SH-SY5Y (cell line): ENCODE data around the gene CCR5AS.

Experiments used
- GATA2 ChIP-seq: IDR thresholded peaks from 2 replicates; pipeline ENCODE4 v1.6.1; 2011; ENCODE audit warnings: mild to moderate bottlenecking, low read depth, low read length
- GATA3 ChIP-seq: IDR thresholded peaks from 2 replicates; pipeline ENCODE4 v1.6.1; 2011; ENCODE audit warnings: low read depth, mild to moderate bottlenecking, low read length, moderate library complexity

Gene CCR5AS

GRCh38 chr3:46398186-46398955 lies 8.5 kb downstream of the CCR5AS start:
- no peak for TF ChIP-seq GATA2
- TF ChIP-seq GATA3 = no peak

DNA sequence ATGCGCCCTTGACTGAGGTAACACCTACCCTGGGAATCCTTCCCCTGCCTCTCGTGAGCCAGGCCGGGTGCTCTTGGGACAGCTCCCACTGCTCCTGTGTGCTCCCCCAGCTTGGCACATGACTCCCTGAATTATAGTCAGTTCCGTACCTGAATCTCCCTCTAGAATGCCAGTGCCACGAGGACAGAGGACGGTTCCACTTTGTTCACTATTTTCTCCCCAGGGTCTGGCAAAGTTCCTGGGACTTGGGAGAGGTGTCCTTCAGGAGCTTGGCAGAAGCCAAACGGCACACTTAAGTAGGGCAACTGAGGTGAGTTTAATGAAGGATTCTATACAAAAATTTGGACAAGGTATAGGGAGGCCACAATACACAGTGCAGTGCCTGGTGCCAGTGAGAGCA lies 9.8 kb downstream of the CCR5AS start:
- TF ChIP-seq GATA2 (no peak), GATA3 (no peak)

- TF ChIP-seq GATA2 (no peak), GATA3 (no peak)
Measured at GRCh38 chr3:46395766-46396530, 10.9 kb downstream of the CCR5AS start.

DNA sequence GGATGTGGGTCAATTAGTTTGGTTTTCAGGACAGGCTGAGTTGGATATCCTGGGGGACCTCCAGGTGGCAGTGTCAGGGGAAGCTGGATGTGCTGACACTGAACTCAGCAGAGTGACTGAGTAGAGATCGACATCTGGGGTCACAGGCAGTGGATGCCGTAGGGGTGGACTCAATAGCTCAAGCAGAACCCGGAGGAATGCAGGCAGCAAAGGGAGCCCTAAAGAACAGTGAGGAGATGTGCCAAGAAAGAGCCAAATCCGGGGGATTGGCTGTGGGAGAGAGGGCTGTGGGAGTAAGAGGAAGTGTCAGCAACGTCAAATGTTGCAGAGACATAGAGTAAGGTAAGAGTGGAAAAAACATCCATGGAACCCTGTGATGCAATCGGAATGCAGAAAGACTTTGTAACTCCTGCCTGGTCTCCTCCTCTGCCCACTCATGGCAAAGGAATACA lies 11.6 kb downstream of the CCR5AS start:
- TF ChIP-seq GATA3 (no peak), GATA2 (no peak)

DNA sequence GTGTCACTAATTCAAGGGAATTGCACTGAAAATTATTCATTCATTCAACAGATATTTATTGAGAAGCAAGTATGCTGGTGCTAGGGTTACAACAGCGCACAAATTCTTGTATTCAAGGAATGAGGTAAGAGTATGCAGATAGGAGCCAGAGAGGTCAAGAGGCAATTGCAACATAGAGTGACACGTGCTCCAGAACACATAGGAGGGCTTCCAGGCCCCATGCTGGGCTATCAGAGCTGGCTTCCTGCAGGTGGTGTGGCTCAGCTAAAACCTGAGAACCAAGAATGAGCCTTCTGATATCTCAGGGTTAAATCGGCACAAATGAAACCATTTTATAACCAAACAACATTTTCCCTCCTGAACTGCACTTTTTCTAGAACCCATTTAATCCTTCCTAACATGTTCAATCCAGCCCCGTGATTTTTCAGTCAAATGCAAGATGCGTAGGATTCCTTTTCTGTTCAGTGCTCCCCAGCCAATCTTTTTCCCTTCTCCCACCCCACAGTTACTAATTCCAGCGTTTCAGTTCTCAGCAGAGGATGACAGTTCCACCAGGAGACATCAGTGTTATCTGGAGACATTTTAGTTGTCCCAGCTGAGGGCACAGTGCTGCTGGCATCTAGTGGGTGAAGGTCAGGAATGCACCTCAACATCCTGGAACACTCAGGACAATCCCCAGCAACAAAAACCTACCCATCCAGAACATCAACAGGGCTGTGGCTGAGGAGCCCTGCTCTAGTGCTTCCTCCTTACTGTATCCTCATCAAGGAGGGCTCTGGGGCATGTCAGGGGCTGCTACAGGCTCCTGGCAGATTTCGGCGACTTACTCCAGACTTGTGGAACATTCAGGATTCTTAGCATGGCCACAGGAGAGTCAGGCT lies 13.1 kb downstream of the CCR5AS start:
- no peak for TF ChIP-seq GATA2
- TF ChIP-seq GATA3 = no peak

DNA sequence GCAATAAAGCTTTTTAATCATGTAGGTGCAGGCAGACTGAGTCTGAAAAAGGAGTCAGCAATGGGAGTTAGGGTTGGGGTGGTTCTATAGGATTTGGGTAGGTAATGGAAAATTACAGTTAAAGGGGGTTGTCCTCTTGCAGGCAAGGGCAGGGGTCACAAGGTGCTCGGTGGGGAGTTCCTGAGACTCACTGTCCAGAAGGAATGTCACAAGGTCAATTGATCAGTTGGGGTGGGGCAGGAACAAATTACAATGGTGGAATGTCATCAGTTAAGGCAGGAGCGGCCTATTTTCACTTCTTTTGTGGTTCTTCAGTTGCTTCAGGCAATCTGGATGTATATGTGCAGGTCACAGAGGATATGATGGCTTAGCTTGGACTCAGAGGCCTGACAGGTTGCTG lies 13.9 kb downstream of the CCR5AS start:
- TF ChIP-seq GATA2 = no peak

GRCh38 chr3:46389306-46389705 lies 17.6 kb downstream of the CCR5AS start:
- no peak for TF ChIP-seq GATA2
- no peak for TF ChIP-seq GATA3

DNA sequence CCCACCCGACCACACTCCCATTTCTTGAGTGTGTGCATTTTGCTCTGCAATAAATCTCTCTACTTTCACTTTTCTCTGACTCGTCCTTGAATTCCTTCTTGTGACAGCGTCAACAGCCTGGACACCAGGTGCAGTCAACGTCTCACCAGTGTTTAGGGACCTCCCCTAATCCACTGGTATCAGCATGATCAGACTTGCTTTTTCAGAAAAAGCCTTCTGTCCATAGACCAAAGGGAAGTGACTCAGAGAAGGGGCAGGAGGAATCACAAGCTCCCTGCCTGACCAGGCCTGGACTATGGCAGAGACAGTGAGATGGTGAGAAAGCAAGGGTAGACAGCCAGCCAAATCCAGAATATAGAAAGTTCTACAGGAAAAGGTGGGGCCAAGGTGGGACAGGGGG lies 20.7 kb downstream of the CCR5AS start:
- TF ChIP-seq GATA2 (no peak), GATA3 (no peak)

DNA sequence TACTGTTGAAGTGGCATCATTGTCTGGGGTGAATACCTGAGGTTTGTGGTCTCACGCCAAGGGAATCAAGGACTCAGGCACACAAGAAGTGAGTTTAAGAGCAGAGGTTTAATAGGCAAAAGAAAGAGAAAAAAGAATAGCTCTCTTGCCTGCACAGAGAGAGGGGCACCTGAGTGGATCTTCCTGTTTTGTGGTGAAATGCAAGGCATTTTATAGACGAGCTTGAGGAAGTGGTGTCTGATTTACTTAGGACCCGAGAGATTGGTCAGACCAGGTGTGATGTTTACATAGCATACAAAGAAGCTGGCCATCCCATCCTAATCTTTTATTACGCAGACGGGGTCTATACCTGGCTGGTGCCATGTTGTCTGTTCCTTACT lies 22.9 kb downstream of the CCR5AS start:
- TF ChIP-seq GATA2 = no peak

- TF ChIP-seq GATA2 (no peak), GATA3 (no peak)
Measured at GRCh38 chr3:46383211-46383950, 23.5 kb downstream of the CCR5AS start.

- TF ChIP-seq GATA2 (no peak), GATA3 (no peak)
Measured at GRCh38 chr3:46381625-46382024, 25.2 kb downstream of the CCR5AS start.

DNA sequence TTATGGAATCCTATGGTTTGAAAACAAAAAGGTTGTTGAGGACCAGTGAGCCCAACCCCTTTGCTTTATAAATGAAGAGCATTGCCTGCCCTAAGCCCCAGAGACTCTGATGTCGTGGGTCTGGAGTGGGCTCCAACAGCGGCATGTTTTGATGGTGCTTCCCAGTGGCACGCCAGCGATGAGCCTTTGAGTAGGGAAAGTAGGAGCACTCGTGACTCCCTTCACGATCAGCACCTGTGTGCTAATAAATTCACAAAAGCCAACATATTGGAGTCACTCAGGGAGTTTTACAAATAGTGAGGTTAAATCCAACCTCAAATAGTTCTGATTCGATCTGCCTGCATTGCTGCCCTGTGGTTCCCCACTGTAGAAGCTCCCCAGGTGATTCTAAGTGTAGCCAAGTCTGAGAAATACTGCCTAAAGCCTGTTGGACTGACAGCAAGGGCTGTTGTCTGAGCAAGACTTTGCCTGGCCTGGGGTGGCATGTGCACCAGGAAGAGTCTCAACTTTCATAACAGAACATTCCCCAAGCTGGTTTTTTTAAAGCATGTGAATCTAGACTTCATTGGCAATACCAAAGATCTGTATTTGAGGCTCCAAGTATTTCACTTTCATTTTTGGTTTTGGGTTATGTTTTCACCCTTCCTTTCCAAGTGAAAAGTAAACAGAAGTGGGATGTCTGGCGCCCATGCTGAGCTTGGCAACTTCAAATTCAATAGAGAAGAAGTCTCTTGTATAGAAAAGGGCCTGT lies 26.2 kb downstream of the CCR5AS start:
- TF ChIP-seq GATA2 = no peak
- TF ChIP-seq GATA3 = no peak

DNA sequence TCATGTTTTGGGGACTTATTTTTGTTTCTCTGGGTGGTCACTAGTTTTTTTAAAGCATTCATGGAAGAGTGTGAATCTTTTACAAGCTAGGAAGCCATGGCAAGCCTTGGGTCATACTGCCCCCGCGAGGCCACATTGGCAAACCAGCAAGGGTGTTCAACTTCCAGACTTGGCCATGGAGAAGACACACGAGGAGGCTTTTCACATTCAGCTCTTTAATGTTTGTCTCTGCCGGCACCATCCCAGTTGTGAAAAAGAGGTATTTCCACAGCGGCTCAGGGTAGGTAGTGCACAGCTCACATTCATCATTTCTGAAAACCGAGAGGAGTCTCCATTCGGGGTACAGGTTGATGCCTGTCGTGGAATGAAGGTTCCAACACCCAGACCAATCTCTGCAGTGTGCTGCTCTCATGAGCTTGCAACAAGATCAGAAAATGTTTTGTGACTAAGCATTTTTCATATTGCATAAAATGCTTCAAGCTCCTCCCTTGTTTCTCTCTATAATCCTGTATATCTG lies 28.4 kb downstream of the CCR5AS start:
- TF ChIP-seq GATA3 = no peak
- no peak for TF ChIP-seq GATA2
